B cell (primary cell): ENCODE results near the gene MYO16.

Experiments
- CTCF ChIP-seq: fragments of 200-600 bp; IDR thresholded peaks from one replicate; pipeline ENCODE4 v1.8.0; 2022; ENCODE audit warnings: antibody characterized with exemption, mild to moderate bottlenecking
- EZH2 ChIP-seq: IDR thresholded peaks from 2 replicates; pipeline ENCODE4 v1.6.1; 2012; ENCODE audit warnings: borderline replicate concordance, low read depth, mild to moderate bottlenecking, moderate library complexity, low read length; ENCODE audit not compliant: insufficient read depth, poor library complexity, severe bottlenecking

GRCh38 chr13:108741930-108742329, 112.5 kb downstream of the MYO16 start:
- TF ChIP-seq CTCF (no peak), EZH2 (no peak)
